ENCODE results near the gene SH3RF1. TPM values are rescaled to one million over a fixed set of nuclear protein-coding genes. Genes with fewer than 3 reads are reported as not detected.

SH3RF1 gene
- total RNA-seq, 1 donor from 2014 or later, result 18.6 TPM

GRCh38 chr4:169258141-169258540 lies 12.6 kb downstream of the SH3RF1 start:
- TF ChIP-seq, protein P1, sequence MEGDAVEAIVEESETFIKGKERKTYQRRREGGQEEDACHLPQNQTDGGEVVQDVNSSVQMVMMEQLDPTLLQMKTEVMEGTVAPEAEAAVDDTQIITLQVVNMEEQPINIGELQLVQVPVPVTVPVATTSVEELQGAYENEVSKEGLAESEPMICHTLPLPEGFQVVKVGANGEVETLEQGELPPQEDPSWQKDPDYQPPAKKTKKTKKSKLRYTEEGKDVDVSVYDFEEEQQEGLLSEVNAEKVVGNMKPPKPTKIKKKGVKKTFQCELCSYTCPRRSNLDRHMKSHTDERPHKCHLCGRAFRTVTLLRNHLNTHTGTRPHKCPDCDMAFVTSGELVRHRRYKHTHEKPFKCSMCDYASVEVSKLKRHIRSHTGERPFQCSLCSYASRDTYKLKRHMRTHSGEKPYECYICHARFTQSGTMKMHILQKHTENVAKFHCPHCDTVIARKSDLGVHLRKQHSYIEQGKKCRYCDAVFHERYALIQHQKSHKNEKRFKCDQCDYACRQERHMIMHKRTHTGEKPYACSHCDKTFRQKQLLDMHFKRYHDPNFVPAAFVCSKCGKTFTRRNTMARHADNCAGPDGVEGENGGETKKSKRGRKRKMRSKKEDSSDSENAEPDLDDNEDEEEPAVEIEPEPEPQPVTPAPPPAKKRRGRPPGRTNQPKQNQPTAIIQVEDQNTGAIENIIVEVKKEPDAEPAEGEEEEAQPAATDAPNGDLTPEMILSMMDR (conservative IDR thresholded peaks at IDR 0.05), result no peak
- Mint-ChIP-seq H3K9me3 (no peaks in the 10 kb centered on the region), H3K4me1 (peaks cover 37% of the 10 kb centered on the region), H3K4me3 (no peak overlapping the region), H3K36me3 (ENCODE audit: low read depth) (peaks cover 4% of the 10 kb centered on the region), H3K27me3 (ENCODE audit: low read depth) (no peaks in the 10 kb centered on the region), H3K27ac (ENCODE audit: unreplicated experiment) (no peak overlapping the region)
- DNase-seq (ENCODE audit: low read depth, low spot score), result no peak

- H3K9me3 Mint-ChIP-seq, result no peaks in the 10 kb centered on the region
- no peaks in the 10 kb centered on the region for H3K36me3 Mint-ChIP-seq (ENCODE audit: low read depth)
- H3K27ac Mint-ChIP-seq (ENCODE audit: unreplicated experiment), result peak overlapping the region; percentile 27
- H3K4me3 Mint-ChIP-seq, result no peak overlapping the region
- TF ChIP-seq, protein P1 (conservative IDR thresholded peaks at IDR 0.05), result no peak
- peaks cover 43% of the 10 kb centered on the region for H3K4me1 Mint-ChIP-seq
- no peaks in the 10 kb centered on the region for H3K27me3 Mint-ChIP-seq (ENCODE audit: low read depth)
- no peak for DNase-seq (ENCODE audit: low read depth, low spot score)
These were observed 13.6 kb downstream of the SH3RF1 start for GRCh38 chr4:169256856-169257761.

- Mint-ChIP-seq H3K27ac (ENCODE audit: unreplicated experiment) (no peak overlapping the region), H3K36me3 (ENCODE audit: low read depth) (no peaks in the 10 kb centered on the region), H3K9me3 (no peaks in the 10 kb centered on the region), H3K27me3 (ENCODE audit: low read depth) (no peaks in the 10 kb centered on the region), H3K4me3 (no peak overlapping the region), H3K4me1 (peaks cover 47% of the 10 kb centered on the region)
- TF ChIP-seq, protein P1 (conservative IDR thresholded peaks at IDR 0.05), result no peak
- DNase-seq (ENCODE audit: low read depth, low spot score), result no peak
These were observed 14.6 kb downstream of the SH3RF1 start for GRCh38 chr4:169256101-169256612.

- TF ChIP-seq, protein P1 (conservative IDR thresholded peaks at IDR 0.05), result no peak
- H3K9me3 Mint-ChIP-seq, result no peaks in the 10 kb centered on the region
- H3K36me3 Mint-ChIP-seq (ENCODE audit: low read depth), result no peaks in the 10 kb centered on the region
- no peak overlapping the region for H3K27ac Mint-ChIP-seq (ENCODE audit: unreplicated experiment)
- no peaks in the 10 kb centered on the region for H3K27me3 Mint-ChIP-seq (ENCODE audit: low read depth)
- H3K4me1 Mint-ChIP-seq, result peaks cover 51% of the 10 kb centered on the region
- DNase-seq (ENCODE audit: low read depth, low spot score), result no peak
- no peak overlapping the region for H3K4me3 Mint-ChIP-seq
These were observed 16.2 kb downstream of the SH3RF1 start for GRCh38 chr4:169254546-169254983.

- no peak for DNase-seq (ENCODE audit: low read depth, low spot score)
- H3K9me3 Mint-ChIP-seq, result no peaks in the 10 kb centered on the region
- TF ChIP-seq, protein P1 (conservative IDR thresholded peaks at IDR 0.05), result no peak
- H3K27me3 Mint-ChIP-seq (ENCODE audit: low read depth), result no peaks in the 10 kb centered on the region
- peaks cover 54% of the 10 kb centered on the region for H3K4me1 Mint-ChIP-seq
- no peak overlapping the region for H3K4me3 Mint-ChIP-seq
- H3K27ac Mint-ChIP-seq (ENCODE audit: unreplicated experiment), result no peak overlapping the region
- no peaks in the 10 kb centered on the region for H3K36me3 Mint-ChIP-seq (ENCODE audit: low read depth)
These were observed 16.9 kb downstream of the SH3RF1 start for GRCh38 chr4:169253904-169254303.
